OCI-LY7 (cell line): ENCODE measurements around the gene TM7SF2. TPM values are rescaled to one million over a fixed set of nuclear protein-coding genes. Genes with fewer than 3 reads are reported as not detected.
A peak's percentile ranks its signal among the peaks of the same experiment; 100 is the strongest.

Source experiments
- BruUV-seq: library from RNA; stranded (reverse); fragments of 400-500 nt; replicated peaks from 2 replicates; lab custom pipeline; 2021; lab: Mats Ljungman, UMichigan
- CTCF ChIA-PET: fragments of 300-600 bp; sonication (Branson Sonifier 250); formaldehyde crosslinking; loops from one replicate; lab custom pipeline; 2022; ENCODE audit warnings: antibody characterized with exemption; ENCODE audit not compliant: unreplicated experiment; lab: Charles Lee
- POLR2A ChIA-PET: fragments of 300-600 bp; sonication (Branson Sonifier 250); formaldehyde crosslinking; loops from one replicate; lab custom pipeline; 2022; ENCODE audit warnings: antibody characterized with exemption; lab: Charles Lee
- DNase-seq: peaks from one replicate; pipeline ENCODE4 v3.0.0-alpha.2; 2015; ENCODE audit warnings: low spot score
- H2AFZ ChIP-seq: fragments of 200-600 bp; sonication (generic), shearing (Covaris generic); 2 replicates; pipeline ENCODE4 v1.6.1; 2014; ENCODE audit warnings: mild to moderate bottlenecking, antibody characterized with exemption, low read length, moderate library complexity
- H3K27ac ChIP-seq: fragments of 200-600 bp; sonication (generic); 2 replicates; pipeline ENCODE4 v1.5.1; 2014; ENCODE audit warnings: mixed run types, low read depth, mild to moderate bottlenecking, moderate library complexity, low read length, inconsistent platforms; ENCODE audit not compliant: poor library complexity, severe bottlenecking
- H3K36me3 ChIP-seq: fragments of 200-600 bp; sonication (generic); 2 replicates; pipeline ENCODE4 v1.6.1; 2014; ENCODE audit warnings: mild to moderate bottlenecking, antibody characterized with exemption, low read length, moderate library complexity, mixed read lengths; ENCODE audit not compliant: insufficient read depth
- H3K4me1 ChIP-seq: fragments of 200-600 bp; sonication (generic); 2 replicates; pipeline ENCODE4 v1.5.1; 2014; ENCODE audit warnings: mild to moderate bottlenecking, low read length; ENCODE audit not compliant: insufficient read depth, poor library complexity, severe bottlenecking
- H3K4me2 ChIP-seq: fragments of 200-600 bp; sonication (generic); 2 replicates; pipeline ENCODE4 v1.6.1; 2014; ENCODE audit warnings: mild to moderate bottlenecking, low read length
- H3K4me3 ChIP-seq: fragments of 200-600 bp; sonication (generic); 2 replicates; pipeline ENCODE4 v1.5.1; 2014; ENCODE audit warnings: mild to moderate bottlenecking, low read depth, low read length; ENCODE audit not compliant: poor library complexity, severe bottlenecking
- H3K79me2 ChIP-seq: fragments of 200-600 bp; sonication (generic); 2 replicates; pipeline ENCODE4 v1.6.1; 2016; ENCODE audit warnings: low read depth, mild to moderate bottlenecking, low read length, moderate library complexity, mixed read lengths; ENCODE audit not compliant: insufficient read depth
- H3K9me2 ChIP-seq: fragments of 200-600 bp; sonication (generic); 2 replicates; pipeline ENCODE4 v1.6.1; 2016; ENCODE audit warnings: mild to moderate bottlenecking, low read length, mixed read lengths; ENCODE audit not compliant: insufficient read depth
- H3K9me3 ChIP-seq: fragments of 200-600 bp; sonication (generic); 2 replicates; pipeline ENCODE4 v1.6.1; 2014; ENCODE audit warnings: mild to moderate bottlenecking, mixed run types, low read length, mixed read lengths
- H4K20me1 ChIP-seq: fragments of 200-600 bp; sonication (generic); 2 replicates; pipeline ENCODE4 v1.6.1; 2014; ENCODE audit warnings: mild to moderate bottlenecking, antibody characterized with exemption, low read length, moderate library complexity, mixed read lengths; ENCODE audit not compliant: insufficient read depth
- CTCF ChIP-seq: fragments of 200-600 bp; sonication (generic); conservative IDR thresholded peaks from 2 replicates; pipeline ENCODE4 v1.5.1; 2014; ENCODE audit warnings: mild to moderate bottlenecking, antibody characterized with exemption, low read length, moderate library complexity, mixed read lengths
- EZH2phosphoT487 ChIP-seq: fragments of 200-600 bp; sonication (generic); IDR thresholded peaks from 2 replicates; pipeline ENCODE4 v1.6.1; 2018; ENCODE audit warnings: low read depth, borderline replicate concordance, mild to moderate bottlenecking, mixed run types, antibody characterized with exemption, low read length, moderate library complexity, mixed read lengths
- intact Hi-C: fragments of 100-400 bp; cut with micrococcal nuclease; formaldehyde crosslinking; loops from one replicate; pipeline ENCODE4 v1.10.0; 2022; ENCODE audit not compliant: unreplicated experiment
- total RNA-seq, 2 experiments: library from RNA; depleted of rRNA in 1 of 2; stranded (reverse); fragments of >200 nt in 1 of 2; shearing (Covaris generic) in 1 of 2; gene quantifications; 2 replicates each; pipeline ENCODE4 v1.2.3, GENCODE V29; 2014 to 2022

The TM7SF2 gene
- total RNA-seq, 2 experiments from 2014 or later = 25.8 to 54.1 TPM

DNA sequence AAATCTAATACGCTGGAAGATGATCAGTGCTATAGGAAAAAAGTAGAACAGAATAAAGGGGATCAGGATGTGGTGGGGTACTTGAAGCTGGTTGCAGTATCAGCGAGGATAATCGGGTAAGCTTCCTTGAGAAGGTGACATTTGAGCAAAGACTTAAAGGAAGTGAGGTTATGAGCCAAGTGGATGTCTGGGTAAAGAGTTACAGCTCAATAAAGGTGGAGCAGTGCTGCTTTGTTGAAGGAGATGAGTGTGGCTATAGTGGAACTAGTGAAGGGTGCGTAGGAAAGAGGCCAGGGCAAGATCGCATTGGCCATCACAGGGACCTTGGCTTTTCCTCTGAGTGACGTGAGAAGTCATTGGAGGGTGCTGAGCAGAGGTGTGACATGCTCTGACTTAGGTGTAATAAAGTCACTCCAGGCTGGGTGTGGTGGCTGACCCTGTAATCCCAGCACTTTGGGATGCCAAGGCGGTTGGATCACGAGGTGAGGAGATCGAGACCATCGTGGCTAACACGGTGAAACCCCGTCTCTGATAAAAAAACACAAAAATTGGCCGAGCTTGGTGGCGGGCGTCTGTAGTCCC is 24.9 kb downstream of the TM7SF2 start:
- no peaks in the 10 kb centered on the region for H4K20me1 ChIP-seq
- no peaks in the 10 kb centered on the region for H3K9me2 ChIP-seq
- H3K79me2 ChIP-seq = peaks cover 31% of the 10 kb centered on the region
- no peak for TF ChIP-seq CTCF
- no peak for TF ChIP-seq EZH2phosphoT487
- H3K4me3 ChIP-seq = peak overlapping the region; percentile 98
- H3K36me3 ChIP-seq = peaks cover 24% of the 10 kb centered on the region
- intact Hi-C loops = no loop called here
- H3K4me1 ChIP-seq = peaks cover 21% of the 10 kb centered on the region
- peak overlapping the region; percentile 42; the same call in 1 of the 2 replicates for H2AFZ ChIP-seq
- CTCF ChIA-PET = interaction anchor here (1.5 kb wide), 1 partner anchor 45 kb away, joined by 5 read pairs; the partner anchor contains the start of gene CAPN1
- no peak for DNase-seq
- peak overlapping the region; percentile 98 for H3K27ac ChIP-seq
- H3K9me3 ChIP-seq = no peaks in the 10 kb centered on the region
- BruUV-seq = no TSS peak
- POLR2A ChIA-PET = interaction anchor here (1.5 to 6.1 kb wide), 4 partner anchors 11 to 213 kb away, joined by 5 to 47 read pairs (median 10); partner anchors contain the start of genes FAU, MRPL49, PPP2R5B and SPDYC
- H3K4me2 ChIP-seq = peak overlapping the region; percentile 99

DNA sequence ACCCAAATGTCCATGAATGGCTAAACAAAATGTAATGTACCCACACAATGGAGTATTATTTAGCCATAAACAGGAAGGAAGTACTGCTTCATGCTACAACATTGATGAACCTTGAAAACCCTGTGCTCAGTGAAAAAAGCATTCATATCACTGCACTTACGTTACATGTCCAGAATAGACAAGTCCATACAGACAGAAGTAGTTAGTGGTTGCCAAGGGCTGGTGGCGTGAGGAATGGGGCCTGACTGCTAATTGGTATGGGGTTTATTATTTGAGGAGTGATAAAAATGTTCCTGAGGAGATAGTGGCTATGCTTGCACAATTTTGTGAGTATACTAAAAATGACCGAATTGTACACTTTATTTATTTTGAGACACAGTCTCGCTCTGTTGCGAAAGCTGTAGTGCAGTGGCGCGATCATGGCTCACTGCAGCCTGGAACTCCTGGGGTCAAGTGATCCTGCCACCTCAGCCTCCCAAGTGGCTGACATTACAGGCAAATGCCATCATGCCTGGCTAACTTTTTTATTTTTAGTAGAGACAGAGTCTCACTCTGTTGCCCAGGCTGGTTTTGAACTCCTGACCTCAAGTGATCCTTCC is 30.3 kb downstream of the TM7SF2 start:
- CTCF ChIA-PET = no interaction called here
- no peaks in the 10 kb centered on the region for H3K9me2 ChIP-seq
- no peaks in the 10 kb centered on the region; the same call in 1 of the 2 replicates for H3K36me3 ChIP-seq
- no peak overlapping the region for H3K4me2 ChIP-seq
- H3K4me1 ChIP-seq = peaks cover 22% of the 10 kb centered on the region
- no peaks in the 10 kb centered on the region for H4K20me1 ChIP-seq
- H2AFZ ChIP-seq = no peak overlapping the region
- POLR2A ChIA-PET = no interaction called here
- peaks cover 9% of the 10 kb centered on the region; the same call in 1 of the 2 replicates for H3K9me3 ChIP-seq
- intact Hi-C loops = no loop called here
- no peak for DNase-seq
- no peak overlapping the region for H3K4me3 ChIP-seq
- no peak overlapping the region for H3K27ac ChIP-seq
- TF ChIP-seq EZH2phosphoT487 (no peak), CTCF (no peak)
- BruUV-seq = no TSS peak
- no peaks in the 10 kb centered on the region for H3K79me2 ChIP-seq
